H9 (cell line): Measurements from ENCODE around the gene THAP3. TPM values are rescaled to one million over a fixed set of nuclear protein-coding genes. Genes with fewer than 3 reads are reported as not detected.

ENCODE experiments used
- DNase-seq: peaks from one replicate; pipeline ENCODE4 v3.0.0-alpha.2; 2017
- H2AFZ ChIP-seq: one replicate; pipeline ENCODE4 v1.6.1; 2013; ENCODE audit warnings: mild to moderate bottlenecking, low read length, control low read depth, moderate library complexity
- H2AK5ac ChIP-seq: 2 replicates; pipeline ENCODE4 v1.6.1; 2013; ENCODE audit warnings: low read length, control low read depth, mixed read lengths; ENCODE audit not compliant: insufficient read length
- H2BK120ac ChIP-seq: one replicate; pipeline ENCODE4 v1.6.1; 2013; ENCODE audit warnings: low read depth, mild to moderate bottlenecking, low read length, control low read depth, inconsistent platforms; ENCODE audit not compliant: poor library complexity, severe bottlenecking
- H2BK12ac ChIP-seq: 2 replicates; pipeline ENCODE4 v1.6.1; 2013; ENCODE audit warnings: low read length, control low read depth, mixed read lengths, low read depth; ENCODE audit not compliant: insufficient read length
- H2BK15ac ChIP-seq: 2 replicates; pipeline ENCODE4 v1.6.1; 2013; ENCODE audit warnings: low read depth, low read length, control low read depth
- H2BK20ac ChIP-seq: one replicate; pipeline ENCODE4 v1.6.1; 2013; ENCODE audit warnings: low read depth, mild to moderate bottlenecking, low read length, control low read depth, inconsistent platforms; ENCODE audit not compliant: poor library complexity, severe bottlenecking
- H2BK5ac ChIP-seq: 2 replicates; pipeline ENCODE4 v1.6.1; 2013; ENCODE audit warnings: low read length, control low read depth, mixed read lengths; ENCODE audit not compliant: insufficient read length
- H3K14ac ChIP-seq: 2 replicates; pipeline ENCODE4 v1.6.1; 2013; ENCODE audit warnings: low read length, control low read depth; ENCODE audit not compliant: insufficient read depth
- H3K18ac ChIP-seq: 2 replicates; pipeline ENCODE4 v1.6.1; 2013; ENCODE audit warnings: low read depth, mild to moderate bottlenecking, mixed read lengths, low read length, control low read depth; ENCODE audit not compliant: insufficient read length
- H3K23ac ChIP-seq: 2 replicates; pipeline ENCODE4 v1.6.1; 2013; ENCODE audit warnings: low read length, control low read depth, mixed read lengths, low read depth; ENCODE audit not compliant: insufficient read length
- H3K23me2 ChIP-seq: 2 replicates; pipeline ENCODE4 v1.6.1; 2013; ENCODE audit warnings: low read depth, mild to moderate bottlenecking, mixed read lengths, low read length, control low read depth; ENCODE audit not compliant: insufficient read length, poor library complexity, severe bottlenecking
- H3K27ac ChIP-seq: 2 replicates; pipeline ENCODE4 v1.5.1; 2013; ENCODE audit warnings: low read length, control low read depth, mixed read lengths, low read depth; ENCODE audit not compliant: insufficient read length
- H3K27me3 ChIP-seq: 2 replicates; pipeline ENCODE4 v1.6.1; 2013; ENCODE audit warnings: low read length, control low read depth, inconsistent platforms; ENCODE audit not compliant: insufficient read depth
- H3K4ac ChIP-seq: 2 replicates; pipeline ENCODE4 v1.6.1; 2013; ENCODE audit warnings: low read depth, mild to moderate bottlenecking, control low read depth, inconsistent platforms, low read length, moderate library complexity
- H3K4me1 ChIP-seq: 2 replicates; pipeline ENCODE4 v1.6.1; 2013; ENCODE audit warnings: low read length, control low read depth, inconsistent platforms; ENCODE audit not compliant: insufficient read depth
- H3K4me2 ChIP-seq: 2 replicates; pipeline ENCODE4 v1.6.1; 2013; ENCODE audit warnings: low read length, control low read depth, mixed read lengths; ENCODE audit not compliant: insufficient read length, insufficient read depth
- H3K56ac ChIP-seq: 2 replicates; pipeline ENCODE4 v1.6.1; 2013; ENCODE audit warnings: low read depth, mild to moderate bottlenecking, mixed read lengths, low read length, control low read depth; ENCODE audit not compliant: insufficient read length
- H3K79me1 ChIP-seq: 2 replicates; pipeline ENCODE4 v1.6.1; 2013; ENCODE audit warnings: low read depth, mild to moderate bottlenecking, moderate library complexity, low read length, control low read depth, inconsistent platforms; ENCODE audit not compliant: insufficient read depth, poor library complexity, severe bottlenecking
- H3K79me2 ChIP-seq: 2 replicates; pipeline ENCODE4 v1.6.1; 2013; ENCODE audit warnings: low read length, control low read depth, inconsistent platforms; ENCODE audit not compliant: insufficient read depth
- H3K9ac ChIP-seq: 2 replicates; pipeline ENCODE4 v1.6.1; 2013; ENCODE audit warnings: low read length, control low read depth, mixed read lengths; ENCODE audit not compliant: insufficient read length; ENCODE audit errors: extremely low read depth
- H3K9me3 ChIP-seq: one replicate; pipeline ENCODE4 v1.6.1; 2013; ENCODE audit warnings: low read depth, low read length, inconsistent platforms; ENCODE audit not compliant: control insufficient read depth
- H3T11ph ChIP-seq: one replicate; pipeline ENCODE4 v1.6.1; 2013; ENCODE audit warnings: mild to moderate bottlenecking, low read length, control low read depth, inconsistent platforms
- H4K20me1 ChIP-seq: one replicate; pipeline ENCODE4 v1.6.1; 2013; ENCODE audit not compliant: control insufficient read depth, insufficient read length, insufficient read depth
- H4K5ac ChIP-seq: 2 replicates; pipeline ENCODE4 v1.6.1; 2013; ENCODE audit warnings: low read depth, mild to moderate bottlenecking, mixed read lengths, low read length, control low read depth; ENCODE audit not compliant: insufficient read length
- H4K8ac ChIP-seq: replicated peaks from 2 replicates; pipeline ENCODE4 v1.6.1; 2013; ENCODE audit warnings: low read length, control low read depth, mixed read lengths, low read depth; ENCODE audit not compliant: insufficient read length
- H4K91ac ChIP-seq: 2 replicates; pipeline ENCODE4 v1.6.1; 2013; ENCODE audit warnings: low read depth, mild to moderate bottlenecking, moderate library complexity, mixed read lengths, low read length, control low read depth; ENCODE audit not compliant: insufficient read length
- H3K27ac Mint-ChIP-seq, 3 experiments: 2 replicates in 2 of 3; 3 replicates in 1 of 3; pipeline ENCODE4 v1.8.0; 2020 to 2021; ENCODE audit warnings: mixed read lengths in 3 of 3, mild to moderate bottlenecking in 1 of 3, moderate library complexity in 1 of 3
- H3K27me3 Mint-ChIP-seq: 2 replicates; pipeline ENCODE4 v1.8.0; 2021; ENCODE audit warnings: low read depth, mild to moderate bottlenecking, moderate library complexity, mixed read lengths
- H3K36me3 Mint-ChIP-seq, 3 experiments: 2 replicates in 2 of 3; 3 replicates in 1 of 3; pipeline ENCODE4 v1.8.0; 2020 to 2021; ENCODE audit warnings: low read depth in 3 of 3, mixed read lengths in 3 of 3; ENCODE audit not compliant: insufficient read depth in 1 of 3
- H3K4me1 Mint-ChIP-seq, 2 experiments: 2 replicates each; pipeline ENCODE4 v1.8.0; 2020; ENCODE audit warnings: mixed read lengths in 2 of 2
- H3K4me3 Mint-ChIP-seq, 2 experiments: 2 replicates in 1 of 2; 3 replicates in 1 of 2; pipeline ENCODE4 v1.8.0; 2020 to 2021; ENCODE audit warnings: mild to moderate bottlenecking in 2 of 2, mixed read lengths in 2 of 2, moderate library complexity in 1 of 2
- H3K9me3 Mint-ChIP-seq, 2 experiments: 2 replicates in 1 of 2; 3 replicates in 1 of 2; pipeline ENCODE4 v1.8.0; 2020; ENCODE audit warnings: mild to moderate bottlenecking in 2 of 2, mixed read lengths in 2 of 2, moderate library complexity in 1 of 2
- CTCF ChIP-seq: fragments of 200-600 bp; sonication (generic); conservative IDR thresholded peaks from 3 replicates; pipeline ENCODE4 v1.8.0; 2021; ENCODE audit warnings: antibody characterized with exemption, mild to moderate bottlenecking
- WGBS: extraction: QIAGEN DNeasy Blood & Tissue Kit; methylation state at CpG from one replicate; pipeline ENCODE4 v1.1.7; 2013; ENCODE audit warnings: missing lambda C conversion rate, low lambda C conversion rate, mixed read lengths; ENCODE audit not compliant: insufficient read length; ENCODE audit errors: extremely low coverage; 5-methylcytosine and 5-hydroxymethylcytosine counted together
- total RNA-seq: library from RNA; stranded (reverse); gene quantifications from 2 replicates; pipeline ENCODE4 v1.2.1, GENCODE V29; 2021

The THAP3 gene
- total RNA-seq, 1 experiment from 2014 or later: 15.3 TPM

GRCh38 chr1:6632588-6633514, 8.2 kb downstream of the THAP3 start:
- Mint-ChIP-seq H3K36me3 (peaks cover 25 to 82% (median 67%) of the 10 kb centered on the region in 3 experiments), H3K9me3 (no peaks in the 10 kb centered on the region), H3K4me3 (no peak overlapping the region), H3K27me3 (no peaks in the 10 kb centered on the region), H3K27ac (peak overlapping the region in 1 of 3 experiments; percentile 66; a peak in 1 of 7 replicates), H3K4me1 (no peaks in the 10 kb centered on the region)
- no peak for TF ChIP-seq CTCF
- H2BK20ac ChIP-seq: no peak overlapping the region
- H3K79me1 ChIP-seq: no peaks in the 10 kb centered on the region
- no peak overlapping the region for H3K23ac ChIP-seq
- no peak overlapping the region for H2BK120ac ChIP-seq
- no peak overlapping the region for H4K91ac ChIP-seq
- H3K4me2 ChIP-seq: no peak overlapping the region
- no peak overlapping the region for H3K27ac ChIP-seq
- no peak overlapping the region for H3K4ac ChIP-seq
- H3K56ac ChIP-seq: no peak overlapping the region
- no peaks in the 10 kb centered on the region for H3K79me2 ChIP-seq
- no peak overlapping the region for H2AK5ac ChIP-seq
- no peaks in the 10 kb centered on the region for H4K20me1 ChIP-seq
- H2BK5ac ChIP-seq: no peak overlapping the region
- no peak overlapping the region for H4K5ac ChIP-seq
- H4K8ac ChIP-seq: no peak overlapping the region
- H3K23me2 ChIP-seq: no peaks in the 10 kb centered on the region
- H3K14ac ChIP-seq: no peak overlapping the region
- H2BK12ac ChIP-seq: no peak overlapping the region
- no peaks in the 10 kb centered on the region for H3K4me1 ChIP-seq
- H3T11ph ChIP-seq: no peak overlapping the region
- H3K27me3 ChIP-seq: no peaks in the 10 kb centered on the region
- H2AFZ ChIP-seq: no peak overlapping the region
- no peak overlapping the region for H3K9ac ChIP-seq
- no peaks in the 10 kb centered on the region for H3K9me3 ChIP-seq
- WGBS: no CpG with 5 or more reads among the region's 30 CpGs
- DNase-seq: no peak
- no peak overlapping the region for H2BK15ac ChIP-seq
- H3K18ac ChIP-seq: no peak overlapping the region
